HG02885 (cell line): ENCODE results near the gene ZNF317.

ENCODE experiments used
- ATAC-seq: cut with Tn5 transposase; IDR thresholded peaks from one replicate; pipeline ENCODE4 v1.9.1; 2021; ENCODE audit warnings: mild to moderate bottlenecking; ENCODE audit not compliant: unreplicated experiment, poor library complexity

Gene ZNF317

DNA sequence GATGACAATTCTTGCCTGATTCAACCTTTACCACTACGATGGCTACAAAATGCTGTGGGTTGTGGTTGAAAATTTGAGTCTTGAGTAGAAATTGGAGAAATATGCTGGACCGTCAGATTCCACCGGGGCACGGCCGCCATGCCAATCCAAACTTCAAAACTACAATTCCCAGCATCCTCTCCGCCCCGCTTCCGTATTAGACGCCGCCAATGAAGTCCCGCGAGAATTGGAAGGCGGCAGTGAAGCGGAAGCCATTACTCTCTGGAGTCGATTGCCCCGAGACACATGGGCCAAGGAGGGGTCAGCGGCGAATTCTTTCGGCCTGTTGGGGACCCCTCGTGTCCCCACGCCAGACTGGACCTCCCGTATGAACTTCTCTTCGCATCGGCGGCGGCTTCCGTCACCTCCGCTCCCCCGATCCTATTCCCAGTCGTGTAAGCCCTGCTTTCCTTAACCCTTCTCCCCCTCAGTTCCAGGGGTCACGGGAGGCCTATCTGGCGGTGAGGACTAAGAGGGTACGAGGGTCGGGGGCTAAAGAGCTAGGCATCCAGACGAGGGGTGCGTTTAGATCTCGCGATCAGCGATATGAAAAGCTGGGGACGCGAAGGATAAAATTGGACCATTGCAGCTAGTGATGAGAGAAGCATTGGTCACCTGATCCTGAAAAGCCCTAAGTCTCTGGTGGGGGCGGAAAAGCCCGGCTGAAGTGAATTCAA is at the start of gene ZNF317:
Gene ZNF317, plus strand, starts transcription at position 239 of the 716 bp plus-strand sequence. CDS start 15,620 bp downstream, outside the sequence.
- ATAC-seq = peak; percentile 93

DNA sequence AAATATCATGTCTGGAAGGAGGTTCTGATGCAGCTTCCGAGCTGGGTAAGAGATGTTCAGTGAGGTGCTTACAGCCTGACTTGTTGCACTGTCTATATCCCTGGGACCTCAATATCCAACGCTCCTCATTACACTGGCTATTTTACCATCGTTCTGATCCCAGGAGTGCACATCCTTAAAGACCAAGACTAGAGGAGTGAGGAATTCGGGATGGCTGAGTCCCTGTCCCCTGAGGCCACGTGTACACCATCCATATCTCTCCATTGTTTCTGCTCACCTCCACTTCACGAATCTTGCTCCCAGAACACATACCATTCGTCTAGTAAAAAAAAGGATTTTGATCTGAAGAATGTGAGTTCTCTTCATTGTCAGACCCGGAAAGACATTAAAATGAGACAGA is 32.8 kb upstream of the ZNF317 start, which contains the start of gene OR7G2:
Gene OR7G2, minus strand, starts transcription at position 101 of the 400 bp plus-strand sequence. CDS start 4,232 bp downstream, outside the sequence.
- ATAC-seq = no peak

DNA sequence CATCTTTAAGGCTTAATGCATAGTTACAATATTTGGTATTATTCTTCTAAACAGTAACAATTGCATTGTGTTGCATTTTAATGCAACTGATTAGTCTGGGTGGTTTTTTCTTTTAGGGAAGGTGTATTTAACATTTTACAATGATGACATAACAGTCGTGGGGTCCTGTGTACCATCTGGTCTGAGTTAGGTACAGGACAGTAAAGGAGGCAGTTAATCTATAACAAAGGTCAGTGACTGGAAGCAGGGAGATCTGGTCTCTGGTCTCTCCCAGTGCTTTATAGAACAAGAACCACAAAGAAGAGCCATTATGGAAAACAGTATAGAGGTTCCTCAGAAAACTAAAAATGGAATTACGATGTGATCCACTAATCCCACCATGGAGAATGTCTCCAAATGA is 30.2 kb upstream of the ZNF317 start:
- no peak for ATAC-seq

DNA sequence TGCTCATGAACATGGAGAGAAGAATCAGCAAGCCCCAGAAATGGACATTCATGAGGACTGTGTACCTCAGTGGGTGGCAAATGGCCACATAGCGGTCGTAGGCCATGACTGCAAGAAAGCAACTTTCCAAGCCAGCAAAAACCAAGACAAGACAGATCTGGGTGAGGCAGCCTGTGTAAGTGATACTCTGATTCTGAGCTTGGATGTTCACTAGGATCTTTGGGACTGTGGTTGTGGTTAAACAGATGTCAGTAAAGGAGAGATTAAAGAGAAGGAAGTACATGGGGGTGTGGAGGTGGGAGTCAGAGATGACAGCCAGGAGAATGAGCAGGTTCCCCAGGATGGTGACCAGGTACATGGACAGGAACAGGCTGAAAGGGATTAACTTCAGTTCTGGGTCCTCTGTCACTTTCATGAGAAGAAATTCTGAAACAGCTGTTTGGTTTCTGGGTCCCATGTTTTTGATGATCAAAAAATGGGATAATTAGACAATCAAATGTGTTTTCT is 24.8 kb upstream of the ZNF317 start, which contains the start of gene OR7G1:
Gene OR7G1, minus strand, starts transcription at position 457 of the 507 bp plus-strand sequence. Its CDS starts 0 bp downstream, at position 457.
- ATAC-seq = no peak

DNA sequence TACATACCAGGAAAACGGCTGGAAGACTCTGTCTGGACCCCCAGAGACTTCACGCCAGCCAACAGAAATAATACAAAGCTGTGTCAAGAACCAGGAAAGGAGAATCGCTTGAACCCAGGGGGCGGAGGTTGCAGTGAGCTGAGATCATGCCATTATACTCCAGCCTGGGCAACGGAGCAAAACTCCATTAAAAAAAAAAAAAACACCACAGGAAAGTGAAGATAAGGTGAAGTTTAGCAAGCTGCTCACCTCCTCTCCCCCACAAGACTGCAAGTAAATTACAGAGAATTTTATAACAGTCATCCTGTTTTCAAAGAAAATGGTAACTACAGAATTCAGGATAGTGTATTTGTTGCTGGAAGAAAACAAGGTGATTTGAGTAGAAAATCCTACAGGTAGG is 23.6 kb upstream of the ZNF317 start:
- no peak for ATAC-seq

DNA sequence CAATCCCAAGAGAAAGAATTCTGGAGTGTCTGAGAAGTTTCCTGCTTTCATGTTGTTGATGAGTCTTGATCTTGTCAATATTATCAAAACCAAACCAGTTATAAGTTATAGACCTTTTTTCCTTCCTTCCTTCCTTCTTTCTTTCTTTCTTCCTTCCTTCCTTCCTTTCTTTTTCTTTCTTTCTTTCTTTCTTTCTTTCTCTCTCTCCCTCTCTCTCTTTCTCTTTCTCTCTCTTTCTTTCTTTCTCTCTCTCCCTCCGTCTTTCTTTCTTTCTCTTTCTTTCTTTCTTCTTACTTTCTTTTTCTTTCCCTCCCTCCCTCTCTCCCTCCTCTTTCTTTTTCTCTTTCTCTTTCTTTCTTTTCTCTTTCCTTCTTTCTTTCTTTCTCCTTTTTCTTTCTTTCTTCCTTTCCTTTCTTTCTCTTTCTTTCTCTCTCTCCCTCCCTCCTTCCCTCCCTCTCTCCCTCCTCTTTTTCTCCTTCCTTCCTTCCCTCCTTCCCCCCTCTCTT is 13.2 kb upstream of the ZNF317 start, which contains the start of gene OR7G3:
Gene OR7G3, minus strand, starts transcription at position 51 of the 506 bp plus-strand sequence. Its CDS starts 0 bp downstream, at position 51.
- no peak for ATAC-seq

DNA sequence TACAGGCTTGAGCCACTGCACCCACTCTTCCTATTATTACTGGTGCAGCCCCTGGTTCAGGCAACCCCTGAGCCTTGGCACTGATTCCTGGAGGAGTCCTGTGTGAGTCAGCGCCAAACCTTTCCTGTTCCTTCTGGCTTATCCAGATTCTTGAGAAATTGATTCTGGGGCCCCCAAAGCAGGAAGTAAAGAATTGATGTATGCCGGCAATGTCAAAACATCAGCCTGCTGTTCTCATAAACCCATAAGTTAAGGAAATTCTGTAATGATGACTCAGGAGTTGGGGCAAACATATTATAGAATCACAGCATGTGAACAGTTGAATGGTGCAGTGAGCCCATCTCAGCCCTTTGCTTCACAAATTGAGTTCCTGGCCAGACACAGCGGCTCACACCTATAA is 12.0 kb upstream of the ZNF317 start:
- ATAC-seq = no peak

DNA sequence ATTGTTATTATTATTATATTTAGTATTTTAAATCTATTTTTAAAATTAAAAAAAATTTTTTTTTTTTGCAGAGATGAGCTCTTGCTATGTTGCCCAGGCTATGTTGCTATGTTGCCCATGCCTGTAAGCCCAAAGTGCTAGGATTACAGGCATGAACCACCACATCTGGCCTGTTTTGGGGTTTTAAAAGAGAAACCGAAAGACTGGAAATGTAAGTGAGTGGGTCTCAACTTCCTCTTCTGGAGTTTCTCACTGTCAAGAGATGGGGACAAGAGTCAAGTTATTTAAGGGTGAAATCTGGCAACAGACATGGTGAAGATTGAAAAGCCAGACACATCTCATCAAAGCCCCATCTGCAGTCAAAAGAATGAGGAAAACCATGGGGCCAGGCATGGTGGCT is 9.2 kb upstream of the ZNF317 start:
- ATAC-seq = no peak

DNA sequence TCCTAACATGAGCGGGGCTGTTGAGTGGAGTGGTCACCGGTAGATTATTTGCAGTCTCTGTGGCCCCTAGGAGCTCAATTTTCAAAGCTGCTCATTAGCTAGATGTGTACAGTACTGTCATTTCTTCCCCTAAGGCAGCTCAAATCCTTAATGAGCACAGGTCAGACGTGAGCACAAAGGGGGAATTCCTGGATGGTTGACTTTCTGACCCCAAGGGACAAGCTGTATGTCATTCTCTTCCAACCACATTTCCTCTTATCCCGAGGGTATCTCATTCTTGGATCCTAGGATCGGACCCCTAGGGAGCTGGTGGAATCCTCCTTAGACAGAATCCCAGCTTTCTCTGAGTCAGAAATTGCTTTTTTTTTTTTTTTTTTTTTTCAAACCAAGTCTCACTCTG is 7.8 kb upstream of the ZNF317 start:
- no peak for ATAC-seq

DNA sequence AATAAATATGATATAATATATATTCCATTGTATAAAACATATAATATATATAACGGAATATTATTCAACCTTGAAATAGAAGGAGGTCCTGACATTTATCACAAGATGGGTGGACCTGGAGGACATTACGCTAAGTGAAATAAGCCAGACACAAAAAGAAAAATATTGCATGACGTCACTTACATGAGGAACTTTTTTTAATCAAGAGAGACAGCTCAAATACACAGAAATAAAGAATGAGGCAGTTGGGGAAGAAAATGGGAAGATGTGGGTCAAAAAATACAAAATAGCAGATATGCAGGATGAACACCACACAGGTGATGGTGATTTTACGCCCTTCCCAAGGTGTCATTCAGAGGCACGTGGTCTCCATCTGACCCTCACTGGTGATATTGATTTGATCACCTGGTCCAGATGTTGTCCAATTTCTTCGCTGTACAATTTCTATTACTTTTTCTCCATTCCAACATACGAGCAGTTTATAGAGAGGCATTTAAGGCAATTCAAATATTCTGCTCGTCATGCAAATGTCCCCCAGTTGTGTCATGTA is 513 bp upstream of the ZNF317 start:
- ATAC-seq = no peak

DNA sequence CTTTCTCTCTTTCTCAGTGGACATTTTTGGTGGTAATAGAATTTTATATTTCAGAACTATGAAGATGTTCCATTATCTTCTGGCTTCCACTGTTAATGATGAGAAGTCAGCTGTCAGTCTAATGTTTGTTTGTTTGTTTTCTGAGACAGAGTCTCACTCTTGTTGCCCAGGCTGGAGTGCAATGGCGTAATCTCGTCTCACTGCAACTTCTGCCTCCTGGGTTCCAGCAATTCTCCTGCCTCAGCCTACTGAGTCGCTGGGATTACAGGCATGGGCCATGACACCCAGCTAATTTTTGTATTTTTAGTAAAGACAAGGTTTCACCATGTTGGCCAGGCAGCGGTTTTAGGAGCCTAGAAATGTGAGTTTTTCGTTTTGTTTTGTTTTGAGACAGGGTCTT is 4.7 kb downstream of the ZNF317 start:
- no peak for ATAC-seq

DNA sequence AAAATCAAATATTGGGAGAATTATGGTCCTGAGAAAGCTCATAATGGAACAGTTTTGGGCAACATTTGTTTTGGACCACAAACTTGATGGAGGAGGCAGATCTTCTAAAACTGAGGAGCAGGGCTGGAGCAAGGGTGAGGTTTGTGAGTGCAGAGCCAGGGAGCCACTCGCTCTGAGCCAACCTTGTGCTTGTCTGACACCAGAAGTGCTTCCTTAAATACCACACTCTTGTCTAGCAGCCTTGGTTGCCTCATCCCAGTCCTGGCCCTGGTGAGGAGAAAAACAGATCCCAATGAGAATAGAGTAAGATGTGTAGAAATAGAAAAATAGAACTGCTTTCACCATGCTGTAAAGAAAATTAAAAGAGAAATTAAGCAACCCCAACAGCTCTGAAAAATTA is 6.7 kb downstream of the ZNF317 start:
- no peak for ATAC-seq

DNA sequence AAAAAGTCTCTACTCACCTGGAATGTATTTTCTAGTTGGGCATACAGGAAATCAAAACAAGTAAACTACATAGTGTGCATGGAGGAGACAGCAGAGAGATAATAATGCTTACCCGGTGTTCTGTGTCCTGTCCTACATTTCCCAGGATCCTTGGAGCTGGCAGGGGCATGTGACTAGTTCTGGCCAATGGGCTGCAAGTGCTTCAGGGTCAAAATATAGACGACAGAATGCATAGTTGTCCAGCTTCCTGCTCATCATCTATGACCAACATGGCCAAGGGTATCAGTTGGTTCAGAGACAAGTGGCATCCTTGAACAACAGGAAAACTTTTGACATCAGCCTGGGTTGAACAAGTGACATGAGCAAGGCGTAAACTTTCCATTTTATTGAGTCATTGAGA is 8.5 kb downstream of the ZNF317 start:
- no peak for ATAC-seq

DNA sequence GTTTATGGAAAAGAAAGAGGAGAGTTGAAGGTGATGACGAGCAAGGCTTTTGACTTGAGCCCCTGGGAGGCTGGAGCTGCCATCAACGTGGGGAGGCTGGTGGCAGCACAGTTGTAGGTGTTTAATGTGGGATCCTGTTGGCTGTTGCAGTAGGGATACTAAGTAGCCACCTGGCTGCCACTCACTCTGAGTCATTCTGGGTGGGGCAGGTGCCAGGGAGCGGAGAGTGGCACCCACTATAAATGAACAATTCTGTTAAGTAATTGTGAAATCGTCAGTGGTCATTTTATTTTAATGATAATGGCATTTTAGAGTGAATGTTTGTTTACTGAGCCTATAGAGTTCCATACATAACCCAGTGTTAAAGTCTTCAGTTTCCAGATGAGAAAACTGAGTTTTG is 9.8 kb downstream of the ZNF317 start:
- ATAC-seq = no peak

DNA sequence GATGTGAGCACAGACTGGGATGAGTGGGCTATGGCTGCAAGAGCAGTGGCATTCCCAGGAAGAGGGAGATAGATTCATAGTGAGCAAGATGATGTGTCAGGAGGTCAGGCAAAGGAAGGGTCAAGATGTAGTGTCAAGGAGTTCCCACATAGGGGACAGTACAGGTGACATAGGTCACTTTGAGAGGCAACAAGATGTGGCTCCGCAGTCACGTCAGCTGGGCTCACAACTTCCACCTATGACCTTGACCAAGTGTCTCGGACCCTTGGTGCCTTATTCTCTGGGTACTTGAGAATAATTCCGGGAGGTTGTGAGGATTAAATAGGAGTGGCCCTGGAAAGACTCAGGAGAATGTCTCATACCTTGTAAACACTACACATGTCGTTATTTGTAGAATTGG is 10.5 kb downstream of the ZNF317 start:
- ATAC-seq = no peak

DNA sequence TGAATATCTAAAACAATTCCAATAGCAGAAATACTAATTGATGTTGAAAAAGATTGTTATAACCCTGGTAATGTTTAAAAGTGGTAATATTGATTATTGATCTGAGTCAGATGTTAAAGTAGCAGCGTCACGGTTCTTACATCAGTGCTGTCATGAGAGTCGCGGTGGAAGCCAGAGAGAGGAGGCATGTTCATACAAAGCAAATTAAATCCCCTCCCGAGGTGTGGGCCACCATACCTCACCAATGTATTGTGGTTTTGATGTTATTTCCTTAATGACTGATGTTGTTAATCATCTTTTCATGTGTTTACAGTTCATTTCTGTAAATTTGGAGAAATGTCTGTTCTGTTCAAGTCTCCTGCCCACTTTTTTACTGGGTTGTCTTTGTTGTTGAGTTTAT is 11.2 kb downstream of the ZNF317 start:
- no peak for ATAC-seq

DNA sequence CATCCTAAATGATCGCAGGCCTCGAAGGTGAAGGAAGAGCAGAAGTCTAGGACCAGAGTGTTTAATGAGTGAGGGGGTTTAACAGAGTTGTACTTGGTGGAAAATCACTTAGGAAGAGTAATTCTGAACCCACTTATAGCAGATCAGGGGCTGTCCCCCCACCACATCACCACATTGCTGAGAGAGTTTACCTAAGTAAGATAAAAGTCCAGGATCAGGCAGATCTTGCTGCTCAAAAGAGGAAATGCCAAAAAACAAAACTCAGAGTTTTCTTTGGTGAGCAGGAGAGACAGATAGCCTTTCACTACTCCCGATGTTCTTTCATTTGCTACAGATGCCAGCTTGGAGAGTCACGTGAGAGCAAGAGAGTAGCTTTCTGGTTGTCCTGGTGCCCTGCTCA is 15.4 kb downstream of the ZNF317 start:
- ATAC-seq = no peak

DNA sequence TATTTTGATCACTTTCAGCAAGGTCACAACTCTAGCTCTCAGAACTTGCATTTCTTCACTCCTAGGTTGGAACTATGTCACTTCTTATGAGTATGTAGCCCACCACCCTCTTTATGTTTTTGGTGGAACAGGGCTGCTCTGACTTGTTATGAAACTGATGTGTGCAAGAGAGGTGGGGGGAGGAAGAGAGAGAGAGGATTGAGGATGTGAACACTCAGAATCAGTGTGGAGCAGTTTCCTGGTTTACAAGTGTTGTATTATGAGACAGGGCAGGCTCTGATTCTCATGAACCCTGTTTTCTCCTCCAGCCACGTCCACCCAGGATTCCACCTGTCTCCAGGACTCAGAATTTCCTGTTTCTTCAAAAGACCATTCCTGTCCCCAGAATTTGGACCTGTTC is 16.1 kb downstream of the ZNF317 start:
- ATAC-seq = no peak

DNA sequence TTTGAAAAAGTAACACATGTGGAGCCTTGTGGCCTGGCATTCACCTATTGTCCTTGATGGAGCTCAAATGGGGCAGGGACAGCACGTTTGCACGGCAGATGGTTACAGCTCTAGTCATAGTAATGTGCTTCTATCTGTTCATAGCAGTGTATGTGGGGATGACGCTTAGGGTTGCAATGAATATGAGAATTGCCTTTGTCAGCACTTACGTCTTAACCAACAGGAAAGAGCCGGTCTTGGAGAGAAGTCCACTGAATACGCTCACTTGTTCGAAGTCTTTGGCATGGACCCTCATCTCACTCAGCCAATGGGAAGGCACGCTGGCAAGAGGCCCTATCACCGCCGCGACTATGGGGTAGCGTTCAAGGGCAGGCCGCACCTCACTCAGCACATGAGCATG is 19.7 kb downstream of the ZNF317 start:
- ATAC-seq = no peak

DNA sequence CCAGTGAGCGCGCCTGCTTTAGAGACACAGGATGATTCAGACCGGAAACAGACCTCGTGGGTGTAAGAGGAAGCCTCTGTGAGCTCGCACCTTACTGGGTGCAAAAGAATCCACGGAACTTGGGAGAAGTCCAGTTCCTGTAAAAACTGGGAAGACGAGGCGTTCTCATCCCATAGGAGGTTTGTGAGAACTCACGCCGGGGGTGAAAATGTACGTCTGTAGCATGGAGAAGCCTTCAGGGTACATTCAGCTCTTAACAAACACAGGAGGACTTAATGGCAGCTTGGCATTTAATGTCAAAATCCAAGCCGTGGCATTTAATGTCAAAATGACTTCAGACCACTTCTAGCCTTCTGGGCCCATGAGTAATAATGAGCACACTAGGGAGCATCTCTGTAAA is 21.2 kb downstream of the ZNF317 start:
- ATAC-seq = no peak

DNA sequence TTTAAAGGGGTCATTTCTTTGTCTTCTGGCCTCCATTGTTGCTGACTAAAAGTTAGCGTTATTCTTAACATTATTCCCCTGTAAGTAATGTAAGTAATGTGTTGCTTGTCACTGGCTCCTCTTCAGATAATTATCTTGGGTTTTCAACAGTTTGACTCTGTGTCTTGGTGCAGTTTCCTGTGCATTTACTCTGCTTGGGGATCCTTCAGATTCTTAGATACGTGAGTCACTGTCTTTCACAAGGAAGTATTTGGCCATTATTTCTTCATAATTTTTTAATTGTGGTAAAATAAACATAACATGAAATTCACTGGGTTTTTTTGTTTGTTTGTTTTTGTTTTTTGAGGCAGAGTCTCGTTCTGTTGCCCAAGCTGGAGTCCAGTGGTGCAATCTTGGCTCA is 25.1 kb downstream of the ZNF317 start:
- no peak for ATAC-seq

DNA sequence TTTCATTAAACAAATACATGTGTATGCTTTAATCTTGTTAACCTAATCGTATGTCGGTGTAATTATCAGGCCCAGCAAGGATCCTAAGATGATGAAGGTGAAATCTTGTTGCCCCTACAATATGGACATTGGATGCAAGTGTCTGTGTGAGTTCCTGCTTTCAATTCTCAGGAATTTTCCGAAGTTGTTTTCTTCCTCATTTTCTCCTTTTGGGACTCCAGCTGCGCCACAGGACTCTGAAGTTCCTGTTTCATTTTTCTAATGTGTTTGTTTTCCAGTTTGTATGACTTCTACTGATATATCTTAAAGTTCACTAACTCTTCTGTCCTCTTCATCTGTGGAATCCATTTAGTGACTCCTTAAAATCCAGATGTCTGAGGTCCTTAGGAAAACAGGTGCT is 26.6 kb downstream of the ZNF317 start:
- ATAC-seq = no peak
